GM23338 (cell line): Measurements from ENCODE around the gene DAAM1.

Source experiments
- CREB1 ChIP-seq: fragments of 250-450 bp; sonication (Bioruptor Pico); IDR thresholded peaks from 2 replicates; pipeline ENCODE4 v1.5.0; 2020; ENCODE audit warnings: low read depth, mild to moderate bottlenecking, moderate library complexity
- EZH2 ChIP-seq: fragments of 200-600 bp; sonication (generic); IDR thresholded peaks from one replicate; pipeline ENCODE4 v1.8.0; 2017; ENCODE audit warnings: antibody characterized with exemption, mild to moderate bottlenecking, low read depth; ENCODE audit not compliant: unreplicated experiment
- EZH2phosphoT487 ChIP-seq: fragments of 200-600 bp; sonication (generic); IDR thresholded peaks from one replicate; pipeline ENCODE4 v1.8.1; 2018; ENCODE audit warnings: antibody characterized with exemption; ENCODE audit not compliant: unreplicated experiment
- JUNB ChIP-seq: IDR thresholded peaks from one replicate; pipeline ENCODE4 v1.6.1; 2016; ENCODE audit warnings: antibody characterized with exemption; ENCODE audit not compliant: unreplicated experiment
- NANOG ChIP-seq: IDR thresholded peaks from 2 replicates; pipeline ENCODE4 v1.6.1; 2016; ENCODE audit warnings: antibody characterized with exemption, borderline replicate concordance
- POLR2AphosphoS5 ChIP-seq: IDR thresholded peaks from 2 replicates; pipeline ENCODE4 v1.6.1; 2016; ENCODE audit warnings: antibody characterized with exemption, low read depth
- STAT1 ChIP-seq: IDR thresholded peaks from one replicate; pipeline ENCODE4 v1.6.1; 2016; ENCODE audit warnings: antibody characterized with exemption; ENCODE audit not compliant: unreplicated experiment
- ZNF114 ChIP-seq: fragments of 250-450 bp; sonication (Bioruptor Pico); IDR thresholded peaks from 2 replicates; pipeline ENCODE4 v1.5.0; 2020; ENCODE audit warnings: mild to moderate bottlenecking, moderate library complexity
- ZNF331 ChIP-seq: fragments of 250-450 bp; sonication (Bioruptor Pico); IDR thresholded peaks from 2 replicates; pipeline ENCODE4 v1.5.0; 2020; ENCODE audit warnings: low read depth, mild to moderate bottlenecking, moderate library complexity
- TF ChIP-seq, protein P1 (sequence below), 2 experiments: fragments of 200-600 bp in 1 of 2; sonication (generic) in 1 of 2; conservative IDR thresholded peaks; 2 replicates each; pipeline versions ENCODE4 v1.5.1 to v1.6.1; 2016 to 2017; ENCODE audit warnings: antibody characterized with exemption in 2 of 2, low read depth in 2 of 2, mild to moderate bottlenecking in 2 of 2, moderate library complexity in 1 of 2
- TF ChIP-seq, protein P2 (sequence below): IDR thresholded peaks from one replicate; pipeline ENCODE4 v1.6.1; 2018; ENCODE audit warnings: antibody characterized with exemption; ENCODE audit not compliant: unreplicated experiment
- TF ChIP-seq, protein P3 (sequence below): IDR thresholded peaks from 2 replicates; pipeline ENCODE4 v1.6.1; 2016; ENCODE audit warnings: antibody characterized with exemption
- TF ChIP-seq, protein P4 (sequence below): fragments of 250-450 bp; sonication (Bioruptor Pico); IDR thresholded peaks from 2 replicates; pipeline ENCODE4 v1.5.0; 2020; ENCODE audit warnings: mild to moderate bottlenecking, moderate library complexity

DNA sequence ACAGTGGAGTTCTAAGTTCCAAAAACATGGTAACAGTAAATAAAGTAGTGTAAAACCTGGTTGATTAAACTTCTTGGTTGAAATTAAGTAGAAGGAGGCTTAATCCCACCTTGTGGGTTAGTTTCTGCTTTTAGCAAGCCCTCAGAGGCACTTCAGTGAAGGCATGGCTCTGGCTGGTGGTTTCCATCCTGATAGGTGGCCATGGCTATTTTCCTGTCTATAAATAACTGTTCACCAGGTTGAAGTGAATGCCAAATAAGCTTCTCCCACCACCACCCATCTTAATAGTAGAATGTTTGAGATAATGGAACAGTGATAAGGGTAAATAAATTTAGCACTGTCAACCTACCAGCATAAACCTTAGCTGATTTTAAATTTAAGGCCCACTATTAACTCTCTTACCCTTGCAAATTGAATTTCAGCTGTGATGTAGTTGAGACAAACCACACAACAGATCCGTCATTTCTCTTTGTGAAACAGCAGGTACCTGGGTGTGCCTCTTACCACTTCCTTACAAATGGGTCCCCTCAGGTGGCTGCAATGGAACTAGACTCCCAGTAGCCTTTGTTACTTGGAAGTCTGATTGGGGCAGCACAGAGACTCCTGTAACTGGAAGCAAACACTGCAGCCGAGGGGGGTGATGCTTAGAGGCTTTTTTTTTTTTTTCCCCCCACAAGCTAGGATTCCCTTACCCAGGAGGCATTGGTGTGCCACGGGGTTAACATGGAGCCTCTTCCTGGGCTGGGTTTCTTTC, 41.4 kb downstream of the DAAM1 start:
- TF ChIP-seq, protein P1, sequence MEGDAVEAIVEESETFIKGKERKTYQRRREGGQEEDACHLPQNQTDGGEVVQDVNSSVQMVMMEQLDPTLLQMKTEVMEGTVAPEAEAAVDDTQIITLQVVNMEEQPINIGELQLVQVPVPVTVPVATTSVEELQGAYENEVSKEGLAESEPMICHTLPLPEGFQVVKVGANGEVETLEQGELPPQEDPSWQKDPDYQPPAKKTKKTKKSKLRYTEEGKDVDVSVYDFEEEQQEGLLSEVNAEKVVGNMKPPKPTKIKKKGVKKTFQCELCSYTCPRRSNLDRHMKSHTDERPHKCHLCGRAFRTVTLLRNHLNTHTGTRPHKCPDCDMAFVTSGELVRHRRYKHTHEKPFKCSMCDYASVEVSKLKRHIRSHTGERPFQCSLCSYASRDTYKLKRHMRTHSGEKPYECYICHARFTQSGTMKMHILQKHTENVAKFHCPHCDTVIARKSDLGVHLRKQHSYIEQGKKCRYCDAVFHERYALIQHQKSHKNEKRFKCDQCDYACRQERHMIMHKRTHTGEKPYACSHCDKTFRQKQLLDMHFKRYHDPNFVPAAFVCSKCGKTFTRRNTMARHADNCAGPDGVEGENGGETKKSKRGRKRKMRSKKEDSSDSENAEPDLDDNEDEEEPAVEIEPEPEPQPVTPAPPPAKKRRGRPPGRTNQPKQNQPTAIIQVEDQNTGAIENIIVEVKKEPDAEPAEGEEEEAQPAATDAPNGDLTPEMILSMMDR (conservative IDR thresholded peaks at IDR 0.05; ENCODE audit: low read depth in 2 of 2) = no peak
- TF ChIP-seq EZH2 (no peak), POLR2AphosphoS5 (no peak), ZNF114 (CRISPR knock-in tag) (no peak), EZH2phosphoT487 (no peak), CREB1 (CRISPR knock-in tag) (no peak), JUNB (no peak), NANOG (no peak), STAT1 (no peak), ZNF331 (CRISPR knock-in tag) (no peak)
- TF ChIP-seq, protein P2, sequence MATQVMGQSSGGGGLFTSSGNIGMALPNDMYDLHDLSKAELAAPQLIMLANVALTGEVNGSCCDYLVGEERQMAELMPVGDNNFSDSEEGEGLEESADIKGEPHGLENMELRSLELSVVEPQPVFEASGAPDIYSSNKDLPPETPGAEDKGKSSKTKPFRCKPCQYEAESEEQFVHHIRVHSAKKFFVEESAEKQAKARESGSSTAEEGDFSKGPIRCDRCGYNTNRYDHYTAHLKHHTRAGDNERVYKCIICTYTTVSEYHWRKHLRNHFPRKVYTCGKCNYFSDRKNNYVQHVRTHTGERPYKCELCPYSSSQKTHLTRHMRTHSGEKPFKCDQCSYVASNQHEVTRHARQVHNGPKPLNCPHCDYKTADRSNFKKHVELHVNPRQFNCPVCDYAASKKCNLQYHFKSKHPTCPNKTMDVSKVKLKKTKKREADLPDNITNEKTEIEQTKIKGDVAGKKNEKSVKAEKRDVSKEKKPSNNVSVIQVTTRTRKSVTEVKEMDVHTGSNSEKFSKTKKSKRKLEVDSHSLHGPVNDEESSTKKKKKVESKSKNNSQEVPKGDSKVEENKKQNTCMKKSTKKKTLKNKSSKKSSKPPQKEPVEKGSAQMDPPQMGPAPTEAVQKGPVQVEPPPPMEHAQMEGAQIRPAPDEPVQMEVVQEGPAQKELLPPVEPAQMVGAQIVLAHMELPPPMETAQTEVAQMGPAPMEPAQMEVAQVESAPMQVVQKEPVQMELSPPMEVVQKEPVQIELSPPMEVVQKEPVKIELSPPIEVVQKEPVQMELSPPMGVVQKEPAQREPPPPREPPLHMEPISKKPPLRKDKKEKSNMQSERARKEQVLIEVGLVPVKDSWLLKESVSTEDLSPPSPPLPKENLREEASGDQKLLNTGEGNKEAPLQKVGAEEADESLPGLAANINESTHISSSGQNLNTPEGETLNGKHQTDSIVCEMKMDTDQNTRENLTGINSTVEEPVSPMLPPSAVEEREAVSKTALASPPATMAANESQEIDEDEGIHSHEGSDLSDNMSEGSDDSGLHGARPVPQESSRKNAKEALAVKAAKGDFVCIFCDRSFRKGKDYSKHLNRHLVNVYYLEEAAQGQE = no peak
- TF ChIP-seq, protein P3, sequence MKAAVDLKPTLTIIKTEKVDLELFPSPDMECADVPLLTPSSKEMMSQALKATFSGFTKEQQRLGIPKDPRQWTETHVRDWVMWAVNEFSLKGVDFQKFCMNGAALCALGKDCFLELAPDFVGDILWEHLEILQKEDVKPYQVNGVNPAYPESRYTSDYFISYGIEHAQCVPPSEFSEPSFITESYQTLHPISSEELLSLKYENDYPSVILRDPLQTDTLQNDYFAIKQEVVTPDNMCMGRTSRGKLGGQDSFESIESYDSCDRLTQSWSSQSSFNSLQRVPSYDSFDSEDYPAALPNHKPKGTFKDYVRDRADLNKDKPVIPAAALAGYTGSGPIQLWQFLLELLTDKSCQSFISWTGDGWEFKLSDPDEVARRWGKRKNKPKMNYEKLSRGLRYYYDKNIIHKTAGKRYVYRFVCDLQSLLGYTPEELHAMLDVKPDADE = no peak
- TF ChIP-seq, protein P4, sequence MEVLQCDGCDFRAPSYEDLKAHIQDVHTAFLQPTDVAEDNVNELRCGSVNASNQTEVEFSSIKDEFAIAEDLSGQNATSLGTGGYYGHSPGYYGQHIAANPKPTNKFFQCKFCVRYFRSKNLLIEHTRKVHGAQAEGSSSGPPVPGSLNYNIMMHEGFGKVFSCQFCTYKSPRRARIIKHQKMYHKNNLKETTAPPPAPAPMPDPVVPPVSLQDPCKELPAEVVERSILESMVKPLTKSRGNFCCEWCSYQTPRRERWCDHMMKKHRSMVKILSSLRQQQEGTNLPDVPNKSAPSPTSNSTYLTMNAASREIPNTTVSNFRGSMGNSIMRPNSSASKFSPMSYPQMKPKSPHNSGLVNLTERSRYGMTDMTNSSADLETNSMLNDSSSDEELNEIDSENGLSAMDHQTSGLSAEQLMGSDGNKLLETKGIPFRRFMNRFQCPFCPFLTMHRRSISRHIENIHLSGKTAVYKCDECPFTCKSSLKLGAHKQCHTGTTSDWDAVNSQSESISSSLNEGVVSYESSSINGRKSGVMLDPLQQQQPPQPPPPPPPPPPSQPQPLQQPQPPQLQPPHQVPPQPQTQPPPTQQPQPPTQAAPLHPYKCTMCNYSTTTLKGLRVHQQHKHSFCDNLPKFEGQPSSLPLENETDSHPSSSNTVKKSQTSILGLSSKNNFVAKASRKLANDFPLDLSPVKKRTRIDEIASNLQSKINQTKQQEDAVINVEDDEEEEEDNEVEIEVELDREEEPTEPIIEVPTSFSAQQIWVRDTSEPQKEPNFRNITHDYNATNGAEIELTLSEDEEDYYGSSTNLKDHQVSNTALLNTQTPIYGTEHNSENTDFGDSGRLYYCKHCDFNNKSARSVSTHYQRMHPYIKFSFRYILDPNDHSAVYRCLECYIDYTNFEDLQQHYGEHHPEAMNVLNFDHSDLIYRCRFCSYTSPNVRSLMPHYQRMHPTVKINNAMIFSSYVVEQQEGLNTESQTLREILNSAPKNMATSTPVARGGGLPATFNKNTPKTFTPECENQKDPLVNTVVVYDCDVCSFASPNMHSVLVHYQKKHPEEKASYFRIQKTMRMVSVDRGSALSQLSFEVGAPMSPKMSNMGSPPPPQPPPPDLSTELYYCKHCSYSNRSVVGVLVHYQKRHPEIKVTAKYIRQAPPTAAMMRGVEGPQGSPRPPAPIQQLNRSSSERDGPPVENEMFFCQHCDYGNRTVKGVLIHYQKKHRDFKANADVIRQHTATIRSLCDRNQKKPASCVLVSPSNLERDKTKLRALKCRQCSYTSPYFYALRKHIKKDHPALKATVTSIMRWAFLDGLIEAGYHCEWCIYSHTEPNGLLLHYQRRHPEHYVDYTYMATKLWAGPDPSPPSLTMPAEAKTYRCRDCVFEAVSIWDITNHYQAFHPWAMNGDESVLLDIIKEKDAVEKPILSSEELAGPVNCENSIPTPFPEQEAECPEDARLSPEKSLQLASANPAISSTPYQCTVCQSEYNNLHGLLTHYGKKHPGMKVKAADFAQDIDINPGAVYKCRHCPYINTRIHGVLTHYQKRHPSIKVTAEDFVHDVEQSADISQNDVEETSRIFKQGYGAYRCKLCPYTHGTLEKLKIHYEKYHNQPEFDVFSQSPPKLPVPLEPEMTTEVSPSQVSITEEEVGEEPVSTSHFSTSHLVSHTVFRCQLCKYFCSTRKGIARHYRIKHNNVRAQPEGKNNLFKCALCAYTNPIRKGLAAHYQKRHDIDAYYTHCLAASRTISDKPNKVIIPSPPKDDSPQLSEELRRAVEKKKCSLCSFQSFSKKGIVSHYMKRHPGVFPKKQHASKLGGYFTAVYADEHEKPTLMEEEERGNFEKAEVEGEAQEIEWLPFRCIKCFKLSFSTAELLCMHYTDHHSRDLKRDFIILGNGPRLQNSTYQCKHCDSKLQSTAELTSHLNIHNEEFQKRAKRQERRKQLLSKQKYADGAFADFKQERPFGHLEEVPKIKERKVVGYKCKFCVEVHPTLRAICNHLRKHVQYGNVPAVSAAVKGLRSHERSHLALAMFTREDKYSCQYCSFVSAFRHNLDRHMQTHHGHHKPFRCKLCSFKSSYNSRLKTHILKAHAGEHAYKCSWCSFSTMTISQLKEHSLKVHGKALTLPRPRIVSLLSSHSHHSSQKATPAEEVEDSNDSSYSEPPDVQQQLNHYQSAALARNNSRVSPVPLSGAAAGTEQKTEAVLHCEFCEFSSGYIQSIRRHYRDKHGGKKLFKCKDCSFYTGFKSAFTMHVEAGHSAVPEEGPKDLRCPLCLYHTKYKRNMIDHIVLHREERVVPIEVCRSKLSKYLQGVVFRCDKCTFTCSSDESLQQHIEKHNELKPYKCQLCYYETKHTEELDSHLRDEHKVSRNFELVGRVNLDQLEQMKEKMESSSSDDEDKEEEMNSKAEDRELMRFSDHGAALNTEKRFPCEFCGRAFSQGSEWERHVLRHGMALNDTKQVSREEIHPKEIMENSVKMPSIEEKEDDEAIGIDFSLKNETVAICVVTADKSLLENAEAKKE = no peak
